ENCODE measurements around the gene RPS15. TPM values are rescaled to one million over a fixed set of nuclear protein-coding genes. Genes with fewer than 3 reads are reported as not detected.

Gene RPS15
- total and polyA plus RNA-seq, 9 of the 15 experiments (the other 6 are each of a cell fraction or from before 2014, with no cell fraction given) = 605 to 2,791 (median 957) TPM

GRCh38 chr19:1410136-1410786 is 27.9 kb upstream of the RPS15 start:
- no peaks in the 10 kb centered on the region for H3K27me3 ChIP-seq (ENCODE audit: control insufficient read depth in 2 of 2, insufficient read depth in 2 of 2, low read length in 2 of 2)
- peaks cover 29 to 80% of the 10 kb centered on the region in 2 experiments for H3K4me1 ChIP-seq (replicated peaks in 1 of 2; ENCODE audit: control insufficient read depth in 2 of 2, insufficient read depth in 2 of 2, low read length in 2 of 2)
- in situ Hi-C loops (cut with MboI) = no loop called here
- ChIA-PET CTCF (ENCODE audit: low intra/inter-chr PET ratio) (no interaction called here), POLR2A (interaction anchor here (0.5 to 1.5 kb wide), 4 partner anchors 31 to 141 kb away, joined by 3 read pairs; partner anchors contain the start of genes CIRBP and FAM174C)
- peaks cover 77% of the 10 kb centered on the region for H3K79me2 ChIP-seq (ENCODE audit: control insufficient read depth, insufficient read depth, low read length)
- H3K9me3 ChIP-seq (replicated peaks; ENCODE audit: control insufficient read depth, insufficient read depth, low read depth, low read length) = no peaks in the 10 kb centered on the region
- ATAC-seq = no peak
- DNase-seq (ENCODE audit: extremely low read depth in 1 of 4, low spot score in 3 of 4) = peak in 1 of 4 experiments; percentile 60
- TF ChIP-seq, protein P1, sequence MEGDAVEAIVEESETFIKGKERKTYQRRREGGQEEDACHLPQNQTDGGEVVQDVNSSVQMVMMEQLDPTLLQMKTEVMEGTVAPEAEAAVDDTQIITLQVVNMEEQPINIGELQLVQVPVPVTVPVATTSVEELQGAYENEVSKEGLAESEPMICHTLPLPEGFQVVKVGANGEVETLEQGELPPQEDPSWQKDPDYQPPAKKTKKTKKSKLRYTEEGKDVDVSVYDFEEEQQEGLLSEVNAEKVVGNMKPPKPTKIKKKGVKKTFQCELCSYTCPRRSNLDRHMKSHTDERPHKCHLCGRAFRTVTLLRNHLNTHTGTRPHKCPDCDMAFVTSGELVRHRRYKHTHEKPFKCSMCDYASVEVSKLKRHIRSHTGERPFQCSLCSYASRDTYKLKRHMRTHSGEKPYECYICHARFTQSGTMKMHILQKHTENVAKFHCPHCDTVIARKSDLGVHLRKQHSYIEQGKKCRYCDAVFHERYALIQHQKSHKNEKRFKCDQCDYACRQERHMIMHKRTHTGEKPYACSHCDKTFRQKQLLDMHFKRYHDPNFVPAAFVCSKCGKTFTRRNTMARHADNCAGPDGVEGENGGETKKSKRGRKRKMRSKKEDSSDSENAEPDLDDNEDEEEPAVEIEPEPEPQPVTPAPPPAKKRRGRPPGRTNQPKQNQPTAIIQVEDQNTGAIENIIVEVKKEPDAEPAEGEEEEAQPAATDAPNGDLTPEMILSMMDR (IDR thresholded peaks at IDR 0.05 in 2 of 3, conservative IDR thresholded peaks at IDR 0.05 in 1 of 3; ENCODE audit: insufficient read depth in 2 of 3, low read depth in 1 of 3, low read length in 3 of 3) = 0 out of 6 replicates have a peak, but pooled peaks of 1 of the 3 experiments have one; percentile 8
- peak in 1 of 2 experiments; percentile 25; a peak in 1 of 4 replicates for TF ChIP-seq NRF1 (conservative IDR thresholded peaks at IDR 0.05 in 1 of 2, IDR thresholded peaks at IDR 0.05 in 1 of 2)
- TF ChIP-seq, protein P2, sequence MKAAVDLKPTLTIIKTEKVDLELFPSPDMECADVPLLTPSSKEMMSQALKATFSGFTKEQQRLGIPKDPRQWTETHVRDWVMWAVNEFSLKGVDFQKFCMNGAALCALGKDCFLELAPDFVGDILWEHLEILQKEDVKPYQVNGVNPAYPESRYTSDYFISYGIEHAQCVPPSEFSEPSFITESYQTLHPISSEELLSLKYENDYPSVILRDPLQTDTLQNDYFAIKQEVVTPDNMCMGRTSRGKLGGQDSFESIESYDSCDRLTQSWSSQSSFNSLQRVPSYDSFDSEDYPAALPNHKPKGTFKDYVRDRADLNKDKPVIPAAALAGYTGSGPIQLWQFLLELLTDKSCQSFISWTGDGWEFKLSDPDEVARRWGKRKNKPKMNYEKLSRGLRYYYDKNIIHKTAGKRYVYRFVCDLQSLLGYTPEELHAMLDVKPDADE (conservative IDR thresholded peaks at IDR 0.05; ENCODE audit: control insufficient read depth, low read depth, low read length) = 0 out of 2 replicates have a peak, but pooled peaks have one; percentile 44
- peak; percentile 96 for TF ChIP-seq ZBTB33 (CRISPR knock-in tag; IDR thresholded peaks at IDR 0.05)
- TF ChIP-seq, protein P3, sequence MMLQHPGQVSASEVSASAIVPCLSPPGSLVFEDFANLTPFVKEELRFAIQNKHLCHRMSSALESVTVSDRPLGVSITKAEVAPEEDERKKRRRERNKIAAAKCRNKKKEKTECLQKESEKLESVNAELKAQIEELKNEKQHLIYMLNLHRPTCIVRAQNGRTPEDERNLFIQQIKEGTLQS (IDR thresholded peaks at IDR 0.05) = 0 out of 2 replicates have a peak, but pooled peaks have one; percentile 11
- TF ChIP-seq, protein P3 (CRISPR knock-in tag; conservative IDR thresholded peaks at IDR 0.05) = no peak
- TF ChIP-seq ZNF76 (CRISPR knock-in tag; IDR thresholded peaks at IDR 0.05; ENCODE audit: borderline replicate concordance) = no peak
- TF ChIP-seq HDAC2 (IDR thresholded peaks at IDR 0.05) = no peak
- TF ChIP-seq JUND (IDR thresholded peaks at IDR 0.05; ENCODE audit: borderline replicate concordance, low read depth, low read length) = 0 out of 2 replicates have a peak, but pooled peaks have one; percentile 6
- no peak for TF ChIP-seq JUND (tag; IDR thresholded peaks at IDR 0.05; ENCODE audit: borderline replicate concordance, low read depth, low read length)
- whole genome bisulfite sequencing (ENCODE audit: insufficient coverage, low coverage, missing lambda C conversion rate) = 63% methylated on average over 22 of the region's 23 CpGs
- intact Hi-C loops (cut with micrococcal nuclease) = no loop called here
- H4K20me1 ChIP-seq (replicated peaks; ENCODE audit: control insufficient read depth, insufficient read depth, low read length) = peaks cover 54% of the 10 kb centered on the region
- H3K4me2 ChIP-seq (ENCODE audit: insufficient read depth, low read length) = peak overlapping the region; percentile 84
- peak overlapping the region; percentile 99 for H3K27ac ChIP-seq (ENCODE audit: extremely low read depth, low read depth, low read length)
- no TSS peak for BruUV-seq (replicated peaks)
- peaks cover 62% of the 10 kb centered on the region; the same call in 2 of the 3 replicates for H3K36me3 ChIP-seq (ENCODE audit: control insufficient read depth, insufficient read depth, low read length)
- H3K9me1 ChIP-seq (ENCODE audit: control insufficient read depth, insufficient read depth, low read length) = peaks cover 17% of the 10 kb centered on the region
- H2AFZ ChIP-seq (ENCODE audit: low read depth, low read length) = no peak overlapping the region
- FAIRE-seq = no peak
- peak overlapping the region; percentile 99 for H3K4me3 ChIP-seq
- peak overlapping the region; percentile 93 to 98 for H3K9ac ChIP-seq (ENCODE audit: insufficient read depth in 1 of 2, low read depth in 2 of 2, low read length in 2 of 2)

Data from K562 (cell line).